ENCODE measurements around the gene ZNF280A.
"Not testable (repeated sequence)": the region's sequence is repeated elsewhere in the genome, so short reads cannot be mapped to it uniquely, and the experiment has no call there.

Gene ZNF280A

DNA sequence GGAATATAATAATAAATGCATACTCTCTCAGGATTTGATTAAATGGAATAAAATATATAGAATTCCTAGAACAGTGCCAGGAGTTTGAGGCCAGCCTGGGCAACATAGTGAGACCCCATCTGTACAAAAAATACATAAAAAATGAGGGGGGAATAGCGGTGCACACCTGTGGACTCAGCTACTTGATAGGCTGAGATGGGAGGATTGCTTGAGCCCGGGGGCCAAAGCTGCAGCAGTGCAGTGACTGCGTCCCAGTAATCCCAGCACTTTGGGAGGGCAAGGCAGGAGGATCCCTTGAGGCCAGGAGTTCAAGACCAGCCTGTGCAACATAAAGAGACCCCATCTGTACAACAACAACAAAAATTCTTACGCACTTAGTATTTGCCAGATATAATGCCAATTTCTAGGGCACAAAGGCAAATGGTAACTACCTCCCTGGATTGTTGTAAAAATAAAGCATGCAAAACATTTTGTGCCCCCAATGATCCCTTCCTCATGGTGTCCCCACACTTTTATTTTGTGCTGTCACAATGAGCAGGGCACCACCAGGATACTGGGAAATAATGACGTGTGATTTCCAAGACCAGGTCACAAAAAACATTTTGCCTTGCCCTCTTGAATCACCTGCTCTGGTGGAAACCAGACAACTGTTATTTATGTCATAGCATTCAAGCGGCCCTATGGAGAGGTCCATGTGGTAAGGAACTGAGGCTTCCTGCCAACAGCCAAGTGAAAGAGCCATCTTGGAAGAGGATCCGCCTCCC, 18.3 kb upstream of the ZNF280A start:
- DNase-seq (ENCODE audit: low spot score): no peak

DNA sequence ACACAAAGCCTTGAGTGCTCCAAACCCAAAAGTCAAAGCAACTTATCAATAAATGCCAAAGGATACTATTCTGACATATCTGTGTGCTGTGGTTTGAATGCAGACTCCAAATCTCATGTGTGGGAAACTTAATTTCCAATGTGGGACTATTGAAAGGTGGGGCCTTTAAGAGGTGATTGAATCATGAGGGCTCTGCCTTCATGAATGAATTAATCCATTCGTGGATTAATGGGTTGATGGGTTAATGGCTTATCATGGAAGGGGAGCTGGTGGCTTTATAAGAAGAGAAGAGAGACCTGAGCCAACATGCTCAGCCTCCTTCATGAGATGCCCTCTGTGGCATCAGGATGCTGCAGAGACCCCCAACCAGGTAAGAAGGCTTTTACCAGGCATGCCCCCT, 16.8 kb upstream of the ZNF280A start:
- no peak for DNase-seq (ENCODE audit: low spot score)

DNA sequence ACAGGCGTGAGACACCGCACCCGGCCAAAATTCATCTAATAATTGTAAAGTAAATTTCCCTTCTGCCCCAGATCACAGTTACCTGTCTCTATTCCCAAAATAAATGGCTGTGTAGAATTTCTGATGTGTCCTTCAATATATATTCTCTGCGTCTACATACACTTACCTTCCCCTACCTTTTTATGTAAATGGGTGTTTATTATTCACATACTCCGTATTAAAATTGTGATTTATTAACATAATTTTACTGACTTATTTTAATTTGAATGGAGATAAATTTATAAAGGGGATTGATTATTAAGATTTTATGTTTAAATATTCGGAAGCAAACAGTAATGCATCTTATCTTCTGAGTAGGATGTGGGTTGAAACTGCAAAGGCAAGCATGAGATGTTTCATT, 16.4 kb upstream of the ZNF280A start:
- DNase-seq (ENCODE audit: low spot score): no peak

DNA sequence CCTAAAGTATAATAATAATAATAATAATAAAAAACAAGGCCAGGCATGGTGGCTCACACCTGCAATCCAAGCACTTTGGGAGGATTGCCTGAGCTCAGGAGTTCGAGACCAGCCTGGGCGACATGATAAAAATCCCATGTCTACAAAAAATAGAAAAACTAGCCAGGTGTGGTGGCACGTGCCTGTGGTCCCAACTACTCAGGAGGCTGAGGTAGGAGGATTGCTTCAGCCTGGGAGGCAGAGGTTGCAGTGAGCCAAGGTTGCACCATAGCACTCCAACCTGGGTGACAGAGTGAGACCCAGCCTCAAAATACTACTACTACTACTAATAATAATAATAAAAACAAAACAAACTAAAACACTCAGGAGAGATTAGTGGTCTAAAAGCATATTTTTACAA, 15.6 kb upstream of the ZNF280A start:
- DNase-seq (ENCODE audit: low spot score): no peak

DNA sequence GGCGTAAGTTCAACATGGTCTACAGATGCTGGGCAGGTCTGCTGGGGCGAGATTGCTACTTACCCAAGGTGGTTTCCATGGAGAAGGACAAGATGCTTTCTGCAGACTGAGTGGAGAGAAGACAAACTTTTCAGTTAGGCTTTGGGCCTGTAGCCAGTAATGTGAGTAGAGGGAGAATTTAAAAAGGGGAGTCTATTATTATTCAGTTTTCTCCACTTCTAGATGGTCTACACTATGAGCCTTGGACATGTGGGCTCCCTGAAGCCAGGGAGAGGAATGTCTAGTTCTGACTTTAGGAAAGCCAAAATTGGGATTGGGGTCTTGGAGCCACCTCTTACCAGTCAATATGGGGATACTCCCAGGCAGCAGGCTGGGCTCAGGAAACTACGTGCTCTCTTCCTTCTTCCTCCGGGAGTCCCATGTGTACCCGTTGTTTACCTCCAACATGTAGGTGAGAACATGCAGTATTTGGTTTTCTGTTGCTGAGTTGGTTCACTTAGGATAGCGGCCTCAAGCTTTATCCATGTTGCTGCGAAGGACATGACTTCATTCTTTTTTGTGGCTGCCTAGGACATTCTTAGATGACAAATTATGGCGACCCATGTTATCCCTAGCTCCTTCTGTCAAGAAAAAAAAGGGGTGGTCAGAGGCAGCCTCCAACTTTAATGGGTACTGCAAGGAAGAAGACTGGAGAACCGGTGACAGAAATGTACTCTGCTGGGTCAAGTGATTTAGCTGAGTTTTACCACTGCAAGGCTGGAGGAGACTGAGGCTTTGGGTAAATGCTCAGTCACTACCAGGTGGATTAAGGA, 14.7 kb upstream of the ZNF280A start:
- no peak for DNase-seq (ENCODE audit: low spot score)

DNA sequence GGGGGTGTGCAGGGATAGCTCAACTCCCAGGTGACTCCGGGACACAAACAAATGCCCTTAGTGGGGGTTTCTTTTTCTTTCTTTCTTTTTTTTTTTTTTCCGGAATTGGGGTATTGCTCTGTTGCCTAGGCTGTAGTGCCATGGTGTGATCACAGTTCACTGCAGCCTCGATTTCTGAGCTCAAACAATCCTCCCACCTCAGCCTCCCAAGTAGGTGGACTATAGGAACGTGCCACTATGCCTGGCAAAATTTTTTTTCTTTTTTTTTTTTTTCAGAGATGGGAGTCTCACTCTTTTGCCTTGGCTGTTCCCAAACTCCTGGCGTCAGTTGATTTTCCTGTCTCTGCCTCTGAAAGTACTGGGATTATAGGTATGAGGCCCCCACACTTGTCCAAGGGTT, 13.8 kb upstream of the ZNF280A start:
- DNase-seq (ENCODE audit: low spot score): no peak

DNA sequence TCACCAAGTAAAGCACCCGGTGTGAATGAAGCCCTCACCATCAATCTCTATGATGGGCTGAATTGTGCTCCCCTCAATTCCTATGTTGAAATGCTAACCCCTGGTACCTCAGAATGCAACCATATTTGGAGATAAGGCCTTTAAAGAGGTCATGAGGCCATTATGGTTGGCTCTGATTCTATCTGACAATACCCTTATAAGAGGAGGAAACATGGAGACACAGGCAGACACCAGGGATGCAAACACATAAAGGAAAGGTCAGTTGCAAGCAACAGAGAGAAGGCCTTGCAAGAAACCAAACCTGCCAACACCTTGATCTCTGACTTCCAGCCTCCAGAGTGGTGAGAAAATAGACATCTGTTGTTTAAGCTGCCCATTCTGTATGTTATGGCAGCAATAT, 13.3 kb upstream of the ZNF280A start:
- no peak for DNase-seq (ENCODE audit: low spot score)

DNA sequence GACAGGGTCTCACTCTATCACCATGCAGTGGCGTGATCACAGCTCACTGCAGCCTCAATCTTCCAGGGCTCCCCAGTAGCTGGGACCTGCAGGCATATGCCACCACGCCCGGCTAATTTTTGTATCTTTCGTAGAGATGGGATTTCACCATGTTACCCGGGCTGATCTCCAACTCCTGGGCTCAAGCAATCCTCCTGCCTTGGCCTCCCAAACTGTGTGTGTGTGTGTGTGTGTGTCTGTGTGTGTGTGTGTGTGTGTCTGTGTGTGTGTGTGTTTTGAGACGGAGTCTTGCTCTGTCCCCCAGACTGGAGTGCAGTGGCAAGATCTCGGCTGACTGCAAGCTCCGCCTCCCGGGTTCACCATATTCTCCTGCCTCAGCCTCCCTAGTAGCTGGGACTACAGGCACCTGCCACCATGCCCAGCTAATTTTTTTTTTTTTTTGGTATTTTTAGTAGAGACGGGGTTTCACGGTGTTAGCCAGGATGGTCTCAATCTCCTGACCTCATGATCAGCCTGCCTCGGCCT, 12.5 kb upstream of the ZNF280A start:
- not testable (repeated sequence) for DNase-seq (ENCODE audit: low spot score)

DNA sequence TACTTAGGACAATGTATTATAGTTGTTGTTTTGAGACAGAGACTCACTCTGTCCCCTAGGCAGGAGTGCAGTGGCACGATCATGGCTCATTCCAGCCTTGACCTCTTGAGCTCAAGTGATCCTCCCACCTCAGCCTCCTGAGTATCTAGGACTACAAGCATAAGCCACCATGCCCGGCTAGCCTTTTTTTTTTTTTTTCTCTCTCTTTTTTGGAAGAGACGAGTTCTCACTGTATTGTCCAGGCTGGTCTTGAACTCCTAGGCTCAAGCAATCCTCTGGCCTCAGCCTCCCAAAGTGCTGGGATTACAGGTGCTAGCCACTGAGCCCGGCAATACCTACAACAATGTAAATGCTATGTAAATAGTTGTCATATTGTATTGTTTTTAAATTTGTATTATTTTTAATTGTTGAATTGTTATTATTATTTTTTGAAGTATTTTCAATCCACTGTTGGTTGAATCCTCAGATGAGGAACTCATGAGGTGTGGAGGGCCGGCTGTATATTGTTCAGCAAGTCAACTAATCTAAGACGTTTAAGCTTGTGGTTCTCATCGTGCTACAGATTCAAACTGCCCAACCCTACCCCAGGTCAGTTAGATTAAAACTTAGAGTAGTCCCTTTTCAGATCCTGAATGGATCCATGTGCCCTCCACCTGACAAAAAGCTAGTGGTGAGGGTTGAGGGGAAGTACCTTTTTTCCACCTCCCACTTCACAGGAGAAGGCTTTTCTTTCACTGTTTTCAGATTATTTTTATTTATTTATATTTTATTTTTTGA, 11.9 kb upstream of the ZNF280A start:
- no peak for DNase-seq (ENCODE audit: low spot score)

DNA sequence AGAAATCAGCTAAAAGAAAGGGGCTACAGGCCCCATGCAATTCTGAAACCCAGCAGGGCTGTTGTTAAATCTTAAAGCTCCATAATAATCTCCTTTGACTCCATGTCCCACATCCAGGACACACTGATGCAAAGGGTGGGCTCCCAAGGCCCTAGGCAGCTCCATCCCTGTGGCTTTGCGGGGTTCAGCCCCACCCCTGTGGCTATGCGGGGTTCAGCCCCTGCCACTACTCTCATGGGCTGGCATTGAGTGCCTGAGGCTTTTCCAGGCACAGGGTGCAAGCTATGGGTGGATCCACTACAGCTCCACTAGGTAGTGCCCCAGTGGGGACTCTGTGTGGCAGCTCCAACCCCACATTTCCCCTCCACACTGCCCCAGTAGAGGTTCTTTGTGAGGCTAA, 8.7 kb upstream of the ZNF280A start:
- no peak for DNase-seq (ENCODE audit: low spot score)

DNA sequence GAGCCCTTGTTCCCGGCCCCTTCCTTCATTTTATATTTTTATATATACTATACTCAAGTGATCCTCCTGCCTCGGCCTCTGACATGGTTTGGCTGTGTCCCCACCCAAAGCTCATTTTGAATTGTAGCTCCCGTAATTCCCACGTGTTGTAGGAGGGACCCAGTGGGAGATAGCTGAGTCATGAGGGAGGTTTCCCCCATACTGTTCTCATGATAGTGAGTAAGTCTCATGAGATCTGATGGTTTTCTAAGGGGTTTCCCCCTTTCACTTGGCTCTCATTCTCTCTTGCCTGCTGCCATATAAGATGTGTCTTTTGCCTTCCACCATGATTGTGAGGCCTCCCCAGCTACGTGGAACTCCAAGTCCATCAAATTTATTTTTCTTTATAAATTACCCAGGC, 7.2 kb upstream of the ZNF280A start:
- DNase-seq (ENCODE audit: low spot score): no peak

DNA sequence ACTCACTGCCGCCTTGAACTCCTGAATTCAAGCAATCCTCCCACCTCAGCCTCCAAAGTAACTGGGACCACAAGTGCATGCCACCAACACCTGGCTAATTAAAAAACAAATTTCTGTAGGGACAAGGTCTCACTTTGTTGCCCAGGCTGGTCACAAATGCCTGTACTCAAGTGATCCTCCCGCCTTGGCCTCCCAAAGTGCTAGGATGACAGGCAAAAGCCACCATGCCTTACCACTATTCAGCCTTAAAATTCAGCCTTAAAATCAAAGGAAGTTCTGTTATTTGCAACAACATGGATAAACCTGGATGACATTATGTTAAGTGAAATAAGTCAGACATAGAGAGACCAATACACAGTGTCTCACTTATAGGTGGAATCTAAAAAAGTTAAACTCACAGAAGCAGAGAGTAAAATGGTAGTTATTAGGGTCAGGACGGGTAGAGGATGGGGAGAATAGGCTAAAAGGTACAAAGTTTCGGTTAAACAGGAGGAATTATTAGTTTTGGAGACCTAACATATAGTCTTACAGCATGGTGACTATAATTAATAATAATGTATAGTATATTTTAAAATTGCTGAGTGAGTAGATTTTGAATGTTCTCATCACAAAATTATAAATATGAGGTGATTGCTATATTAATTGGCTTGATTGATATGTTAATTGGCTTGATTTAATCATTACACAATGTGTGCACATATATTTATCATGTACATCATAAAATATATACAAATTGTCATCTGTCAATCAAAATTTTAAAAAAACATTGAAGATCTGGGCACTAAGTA, 6.2 kb upstream of the ZNF280A start:
- no peak for DNase-seq (ENCODE audit: low spot score)

DNA sequence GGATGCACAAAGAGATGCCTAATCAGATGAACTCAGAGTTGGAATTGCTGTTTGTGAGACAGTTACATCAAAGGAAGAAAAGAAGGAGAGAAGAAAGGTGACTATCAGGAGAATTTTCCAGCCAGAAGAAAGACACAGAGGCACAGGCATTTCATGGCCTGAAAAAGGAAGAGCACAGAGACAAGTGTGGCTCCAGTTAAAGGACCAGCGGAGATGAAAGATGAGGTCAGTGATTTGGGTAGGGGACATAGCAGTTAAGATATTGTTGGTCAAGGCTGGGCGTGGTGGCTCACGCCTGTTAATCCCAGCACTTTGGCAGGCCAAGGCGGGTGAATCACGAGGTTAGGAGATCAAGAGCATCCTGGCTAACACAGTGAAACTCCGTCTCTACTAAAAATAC, 3.4 kb upstream of the ZNF280A start:
- no peak for DNase-seq (ENCODE audit: low spot score)

DNA sequence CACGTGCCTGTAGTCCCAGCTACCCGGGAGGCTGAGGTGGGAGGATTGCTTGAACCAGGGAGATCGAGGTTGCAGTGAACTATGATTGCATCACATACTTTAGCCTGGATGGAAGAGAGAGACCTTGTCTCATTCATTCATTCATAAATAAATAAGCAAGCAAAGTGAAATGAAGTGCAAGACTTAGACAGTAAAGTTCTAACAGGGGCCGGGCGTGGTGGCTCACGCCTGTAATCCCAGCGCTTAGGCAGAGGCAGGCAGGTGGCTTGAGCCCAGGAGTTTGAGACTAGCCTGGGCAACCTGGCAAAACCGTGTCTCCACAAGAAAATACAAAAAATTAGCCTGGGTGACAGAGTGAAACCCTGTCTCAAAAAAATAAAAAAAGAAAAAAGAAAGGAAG, 1.6 kb upstream of the ZNF280A start:
- no peak for DNase-seq (ENCODE audit: low spot score)

DNA sequence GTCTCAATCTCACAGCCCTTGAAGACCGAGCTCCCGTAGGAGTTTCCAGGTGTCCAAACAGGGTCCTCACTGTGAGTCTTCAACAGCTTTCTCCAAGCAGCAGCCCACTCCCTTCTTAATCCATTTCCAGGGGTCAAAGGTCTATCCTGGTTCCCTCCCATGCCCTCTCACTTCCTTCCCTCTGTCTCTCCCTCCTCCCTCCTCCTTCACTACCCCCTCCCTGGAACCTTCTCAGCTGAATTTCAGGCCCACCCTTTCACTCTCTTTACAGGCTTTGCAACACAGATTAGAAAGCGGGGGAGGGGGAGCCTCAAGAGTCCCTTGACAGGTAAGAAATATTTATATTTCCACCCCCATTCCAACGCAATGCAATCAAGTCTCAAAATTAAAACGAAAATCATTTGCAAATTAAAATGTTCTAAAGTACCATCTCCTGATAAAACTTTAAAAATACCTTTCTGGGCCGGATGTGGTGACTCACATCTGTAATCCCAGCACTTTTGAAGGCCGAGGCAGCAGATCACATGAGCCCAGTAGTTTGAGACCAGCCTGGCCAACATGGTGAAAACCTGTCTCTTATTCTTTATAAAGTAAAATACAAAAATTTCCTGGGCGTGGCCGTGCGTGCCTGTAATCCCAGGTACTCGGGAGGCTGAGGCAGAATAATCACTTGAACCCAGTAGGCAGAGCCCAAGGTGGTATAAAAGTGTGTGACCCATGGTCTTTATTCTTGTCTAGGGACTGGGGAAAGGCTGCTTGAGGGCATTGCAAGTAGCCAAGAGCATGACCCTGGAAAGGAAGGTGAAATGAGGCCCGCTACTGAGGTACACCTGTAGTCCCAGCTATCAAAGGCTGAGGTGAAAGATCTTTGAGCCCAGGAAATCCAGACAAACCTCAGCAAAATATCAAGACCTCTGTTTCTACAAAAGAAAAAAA, 865 bp upstream of the ZNF280A start:
- DNase-seq (ENCODE audit: low spot score): no peak

DNA sequence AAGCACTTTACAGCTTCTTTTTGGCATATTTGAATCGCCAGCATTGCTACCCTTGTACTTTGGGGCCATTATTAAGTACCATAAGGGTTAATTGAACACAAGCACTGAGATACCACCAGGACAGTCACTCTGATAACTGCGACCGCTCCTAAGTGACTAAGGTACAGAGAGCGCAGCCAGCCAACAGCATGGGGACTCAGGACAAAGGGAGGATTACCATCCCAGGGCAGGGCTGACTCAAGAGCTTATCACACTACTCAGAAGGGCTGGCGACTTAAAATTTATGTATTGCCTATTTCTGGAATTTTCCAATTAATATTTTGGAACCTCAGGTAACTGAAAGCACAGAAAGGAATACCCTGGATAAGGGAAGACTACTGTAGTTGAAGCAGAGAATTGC, 479 bp downstream of the ZNF280A start:
- DNase-seq (ENCODE audit: low spot score): no peak

DNA sequence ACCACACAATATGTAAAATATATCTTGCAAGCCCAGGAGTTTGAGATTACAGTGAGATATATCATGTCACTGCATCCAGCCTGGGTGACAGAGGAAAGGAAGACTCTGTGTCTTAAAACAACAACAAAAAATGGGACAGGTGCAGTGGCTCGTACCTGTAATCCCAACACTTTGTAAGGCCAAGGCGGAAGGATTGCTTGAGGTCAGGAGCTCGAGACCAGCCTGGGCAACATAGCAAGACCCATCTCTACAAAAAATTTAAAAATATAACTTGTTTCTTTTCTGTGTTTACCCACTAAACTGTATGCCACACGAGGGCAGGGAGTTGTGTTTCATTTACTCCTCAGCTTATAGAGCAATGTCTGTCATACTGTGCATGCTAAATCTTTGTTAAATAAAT, 3.1 kb downstream of the ZNF280A start:
- DNase-seq (ENCODE audit: low spot score): no peak

DNA sequence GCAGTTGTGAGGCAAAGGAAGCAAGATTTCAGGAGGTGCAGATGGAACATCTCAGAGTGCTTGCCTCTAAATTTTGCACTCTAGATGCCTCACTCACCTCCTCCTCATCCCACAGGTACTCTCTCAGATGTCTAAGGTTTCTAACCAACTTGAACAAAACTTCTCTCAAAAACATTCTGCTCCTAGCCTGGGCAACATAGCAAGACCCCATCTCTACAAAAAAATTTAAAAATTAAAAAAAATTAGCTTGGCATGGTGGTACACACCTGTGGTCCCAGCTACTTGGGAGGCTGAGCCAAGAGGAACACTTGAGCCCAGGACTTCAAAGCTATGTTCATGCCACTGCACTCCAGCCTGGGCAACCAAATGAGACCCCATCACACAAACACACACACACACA, 4.2 kb downstream of the ZNF280A start:
- DNase-seq (ENCODE audit: low spot score): no peak

DNA sequence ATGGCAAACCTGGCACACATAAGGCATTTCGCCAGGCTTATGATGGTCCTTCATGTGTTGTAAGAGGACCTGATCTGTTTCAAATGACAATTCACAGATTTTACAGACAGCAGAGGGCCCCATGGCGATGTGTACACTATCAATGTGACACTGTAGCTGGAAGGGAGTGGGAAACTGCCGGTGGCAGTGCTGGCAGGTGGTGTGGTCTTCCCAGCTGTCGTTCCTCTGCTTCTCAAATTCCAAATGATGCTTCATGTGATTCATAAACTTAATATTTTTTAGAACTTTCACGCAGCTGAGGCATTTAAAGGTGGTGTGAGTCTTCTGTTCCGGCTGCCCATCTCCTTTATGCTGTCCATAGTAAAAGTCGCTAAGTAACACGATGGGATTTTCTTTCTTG, 5.6 kb downstream of the ZNF280A start:
- not testable (repeated sequence) for DNase-seq (ENCODE audit: low spot score)

DNA sequence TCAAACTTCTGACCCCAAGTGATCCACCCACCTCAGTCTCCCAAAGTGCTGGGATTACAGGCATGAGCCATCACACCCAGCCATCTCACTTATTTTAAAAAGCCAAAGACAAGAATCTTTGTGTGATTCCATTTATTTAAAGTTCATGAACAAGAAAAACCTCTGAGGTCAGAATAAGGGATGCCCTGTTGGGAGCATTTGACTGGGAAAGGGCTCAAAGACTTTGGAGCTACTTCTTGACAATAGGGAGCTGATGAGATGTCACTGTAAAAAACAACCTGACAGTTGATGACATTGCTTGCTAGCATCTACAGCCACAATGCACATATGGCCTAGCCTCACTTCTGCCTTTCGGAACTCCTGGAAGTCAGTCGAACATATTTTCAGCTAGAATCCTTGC, 6.5 kb downstream of the ZNF280A start:
- no peak for DNase-seq (ENCODE audit: low spot score)

DNA sequence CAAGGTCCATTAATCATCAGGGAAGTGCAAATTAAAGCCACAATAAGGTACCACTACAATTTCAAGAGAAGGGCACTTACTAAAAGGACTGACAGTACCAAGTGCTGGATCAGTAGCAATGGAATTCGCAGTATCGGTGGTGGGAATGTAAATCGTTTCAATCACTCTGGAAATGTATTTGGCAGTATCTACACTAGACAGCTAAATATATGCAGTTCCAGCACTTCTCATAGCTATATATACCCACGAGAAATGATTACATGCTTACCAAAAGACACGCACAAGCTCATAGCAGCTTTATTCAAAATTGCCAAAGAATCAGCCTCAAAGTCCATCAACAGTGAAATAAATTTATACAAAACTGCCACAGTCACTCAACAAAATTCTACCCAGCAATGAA, 7.1 kb downstream of the ZNF280A start:
- DNase-seq (ENCODE audit: low spot score): no peak

All from kidney tubule cell (primary cell).